Body of pancreas (tissue), 4 donors: ENCODE results near the gene RNF128. TPM values are rescaled to one million over a fixed set of nuclear protein-coding genes. Genes with fewer than 3 reads are reported as not detected.

ENCODE experiments used
- ATAC-seq: fragments of 150-250 bp; one replicate; pipeline ENCODE4 v1.9.1; 2016
- DNase-seq, 4 donors: peaks; one replicate each; pipeline ENCODE4 v3.0.0-alpha.2; 2019
- H3K27ac ChIP-seq, 4 donors: fragments of 200-600 bp; sonication (generic); 1 replicate in 3 of 4; 2 replicates in 1 of 4; pipeline versions ENCODE4 v1.5.1 to v1.6.1; 2016 to 2019; ENCODE audit warnings: mild to moderate bottlenecking in 1 of 4, mixed read lengths in 1 of 4, moderate library complexity in 1 of 4
- H3K27me3 ChIP-seq, 2 donors: fragments of 200-600 bp; sonication (generic); one replicate each; pipeline ENCODE4 v1.6.0; 2016; ENCODE audit warnings: mild to moderate bottlenecking in 1 of 2
- H3K36me3 ChIP-seq, 2 donors: fragments of 200-600 bp; sonication (generic); replicated peaks in 1 of 2; 2 replicates each; pipeline ENCODE4 v1.5.1; 2016; ENCODE audit warnings: low read depth in 2 of 2; ENCODE audit not compliant: insufficient read depth in 1 of 2
- H3K4me1 ChIP-seq: fragments of 200-600 bp; sonication (generic); one replicate; pipeline ENCODE4 v1.6.0; 2016
- H3K4me3 ChIP-seq, 2 donors: fragments of 200-600 bp; sonication (generic); 1 replicate in 1 of 2; 2 replicates in 1 of 2; pipeline ENCODE4 v1.5.1; 2016 to 2019
- H3K9me3 ChIP-seq, 3 donors: fragments of 200-600 bp; sonication (generic); 1 replicate in 2 of 3; 2 replicates in 1 of 3; pipeline ENCODE4 v1.5.1; 2016
- CTCF ChIP-seq, 7 experiments: fragments of 450-650 bp in 4 of 7; fragments of 200-600 bp in 3 of 7; sonication (generic) in 3 of 7; IDR thresholded peaks; one replicate each; pipeline ENCODE4 v1.5.1; 2016 to 2019; ENCODE audit warnings: antibody characterized with exemption in 7 of 7
- POLR2A ChIP-seq, 3 donors: fragments of 450-650 bp; IDR thresholded peaks; one replicate each; pipeline ENCODE4 v1.6.1; 2016; ENCODE audit warnings: antibody characterized with exemption in 3 of 3, mild to moderate bottlenecking in 2 of 3
- WGBS, 2 donors: methylation state at CpG; one replicate each; pipeline ENCODE4 v1.1.5; 2017; 5-methylcytosine and 5-hydroxymethylcytosine counted together
- intact Hi-C: fragments of 100-400 bp; cut with DNase I; formaldehyde crosslinking; loops from one replicate; pipeline ENCODE4 v1.15.1; 2023
- total RNA-seq, 2 donors: library from RNA; depleted of rRNA; stranded (reverse); fragments of >200 nt; gene quantifications; one replicate each; pipeline ENCODE4 v1.1.0, GENCODE V29; 2016

Gene RNF128
- total RNA-seq, 2 donors from 2014 or later, result 18.9 to 20.4 TPM

DNA sequence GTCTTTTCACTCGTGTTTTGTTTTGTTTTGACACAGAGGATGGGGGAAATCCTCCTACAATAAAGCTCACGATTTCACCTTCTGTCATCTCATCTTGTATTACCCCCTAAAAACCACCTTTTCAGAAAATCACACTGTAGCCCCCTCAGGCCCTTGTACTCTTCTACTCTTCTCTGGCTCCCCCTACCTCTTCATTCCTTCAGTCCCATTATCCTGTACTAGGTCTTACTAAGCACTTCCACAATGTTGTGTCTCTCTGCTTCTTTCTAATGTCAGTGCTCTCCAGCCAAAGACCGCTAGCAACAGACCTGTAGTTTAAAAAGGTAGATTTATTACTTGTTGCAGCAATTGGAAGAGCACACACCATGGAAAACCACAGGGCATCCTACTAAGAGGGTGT lies 30.0 kb upstream of the RNF128 start:
- TF ChIP-seq CTCF (IDR thresholded peaks at IDR 0.05) (no peak), POLR2A (IDR thresholded peaks at IDR 0.05) (no peak)
- 62 to 81% methylated on average over 3 of the region's 3 CpGs for WGBS, 2 donors
- no peak overlapping the region for H3K27ac ChIP-seq
- DNase-seq (no peak), ATAC-seq (no peak)
- no peaks in the 10 kb centered on the region for H3K9me3 ChIP-seq
- H3K36me3 ChIP-seq, result no peaks in the 10 kb centered on the region
- H3K27me3 ChIP-seq, result no peaks in the 10 kb centered on the region
- intact Hi-C loops, result no loop called here
- H3K4me3 ChIP-seq, result no peak overlapping the region
- H3K4me1 ChIP-seq, result peaks cover 7% of the 10 kb centered on the region

DNA sequence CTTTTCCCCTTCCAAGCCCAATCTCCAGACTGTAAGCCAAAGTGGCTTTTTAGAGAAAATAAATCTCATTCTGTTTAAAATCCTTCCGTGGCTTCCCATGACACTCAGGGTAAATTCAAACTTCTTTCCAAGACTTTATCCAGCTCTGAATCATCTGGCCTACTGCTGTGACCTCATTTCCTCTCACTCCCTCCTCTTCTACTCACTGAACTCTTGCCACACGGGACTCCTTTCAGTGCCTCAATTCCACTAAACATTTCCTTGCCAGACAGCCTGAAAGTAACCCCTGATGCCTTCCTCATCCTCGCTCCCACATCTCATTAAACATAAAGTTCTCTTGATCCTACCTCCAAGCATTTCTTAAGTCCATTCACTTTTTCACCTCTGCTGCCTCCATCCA lies 27.8 kb upstream of the RNF128 start:
- no peak for TF ChIP-seq POLR2A (IDR thresholded peaks at IDR 0.05)
- TF ChIP-seq CTCF (IDR thresholded peaks at IDR 0.05), result no peak
- Histone ChIP-seq H3K4me1 (no peaks in the 10 kb centered on the region), H3K4me3 (no peak overlapping the region), H3K36me3 (no peaks in the 10 kb centered on the region), H3K27ac (no peak overlapping the region), H3K27me3 (no peaks in the 10 kb centered on the region), H3K9me3 (no peaks in the 10 kb centered on the region)
- DNase-seq (no peak), ATAC-seq (no peak)
- 76 to 82% methylated on average over 3 of the region's 3 CpGs for WGBS, 2 donors
- intact Hi-C loops, result no loop called here

DNA sequence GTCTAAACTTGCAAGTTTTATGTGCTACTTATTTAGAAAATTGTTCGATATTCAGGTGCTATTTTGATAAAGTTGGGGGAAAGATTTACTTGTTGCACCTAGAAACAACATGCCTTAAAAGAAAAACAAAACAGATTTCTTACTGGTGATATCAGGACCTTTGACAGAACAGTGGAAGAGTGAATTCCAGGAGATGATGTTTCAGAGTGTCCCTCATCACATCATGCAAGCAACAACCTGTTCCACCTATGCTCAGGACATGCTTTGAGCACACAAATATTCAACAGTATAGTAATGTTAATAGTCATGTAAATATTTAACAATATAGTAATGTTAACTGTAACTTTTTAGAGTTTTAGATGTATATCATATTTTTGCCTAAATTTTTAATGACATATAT lies 23.9 kb upstream of the RNF128 start:
- Histone ChIP-seq H3K4me1 (no peaks in the 10 kb centered on the region), H3K27me3 (no peaks in the 10 kb centered on the region), H3K27ac (no peak overlapping the region), H3K4me3 (no peak overlapping the region), H3K36me3 (no peaks in the 10 kb centered on the region), H3K9me3 (no peaks in the 10 kb centered on the region)
- 91 to 94% methylated on average over 1 of the region's 1 CpG for WGBS, 2 donors
- ATAC-seq, result no peak
- TF ChIP-seq POLR2A (IDR thresholded peaks at IDR 0.05) (no peak), CTCF (IDR thresholded peaks at IDR 0.05) (no peak)
- intact Hi-C loops, result no loop called here
- no peak for DNase-seq

- no peaks in the 10 kb centered on the region for H3K27me3 ChIP-seq
- H3K27ac ChIP-seq, result no peak overlapping the region
- H3K4me3 ChIP-seq, result no peak overlapping the region
- H3K36me3 ChIP-seq, result no peaks in the 10 kb centered on the region
- no peak for TF ChIP-seq CTCF (IDR thresholded peaks at IDR 0.05)
- no peak for TF ChIP-seq POLR2A (IDR thresholded peaks at IDR 0.05)
- no peak for DNase-seq
- 92 to 98% methylated on average over 3 of the region's 3 CpGs for WGBS, 2 donors
- no peaks in the 10 kb centered on the region for H3K9me3 ChIP-seq
- intact Hi-C loops, result no loop called here
- H3K4me1 ChIP-seq, result no peaks in the 10 kb centered on the region
- ATAC-seq, result no peak
Observed at GRCh38 chrX:106706466-106706865, 20.0 kb upstream of the RNF128 start.

DNA sequence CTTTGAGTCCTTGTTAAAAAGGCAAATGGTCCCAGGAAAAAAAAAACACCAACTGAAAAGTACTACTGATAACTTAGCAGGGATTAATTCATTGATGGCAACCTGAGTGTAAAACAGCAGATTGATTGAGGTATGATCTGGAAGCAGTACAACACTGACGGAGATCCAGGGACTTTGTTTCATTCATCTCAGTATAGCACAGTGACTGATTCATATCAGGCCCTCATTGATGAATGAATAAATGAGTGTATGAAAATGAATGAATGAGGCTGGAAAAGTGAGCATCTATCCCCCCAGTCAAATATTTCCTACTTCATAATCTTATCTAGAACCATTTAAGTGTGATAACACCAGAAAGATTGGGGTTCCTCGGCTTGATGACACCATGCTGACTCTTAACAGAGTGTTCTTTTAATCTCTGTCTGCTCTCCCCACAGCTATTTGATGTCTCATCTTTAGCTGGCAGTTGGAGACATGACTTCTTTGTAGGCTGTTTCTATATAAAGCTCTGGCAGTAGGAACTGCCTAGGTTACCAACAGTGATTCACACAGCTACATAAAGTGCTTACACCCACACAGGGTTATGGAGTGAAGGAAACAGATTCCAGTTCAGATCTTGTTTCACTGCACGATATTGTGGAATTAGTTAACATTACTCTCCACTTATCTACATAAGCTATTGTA lies 18.6 kb upstream of the RNF128 start:
- no peak for ATAC-seq
- 50 to 55% methylated on average over 3 of the region's 3 CpGs for WGBS, 2 donors
- no peak for TF ChIP-seq POLR2A (IDR thresholded peaks at IDR 0.05)

More for the DNA sequence above, 18.6 kb upstream of the RNF128 start:
- H3K4me1 ChIP-seq, result no peaks in the 10 kb centered on the region
- DNase-seq, result no peak
- H3K4me3 ChIP-seq, result no peak overlapping the region
- H3K27ac ChIP-seq, result no peak overlapping the region
- intact Hi-C loops, result no loop called here
- H3K27me3 ChIP-seq, result no peaks in the 10 kb centered on the region
- H3K9me3 ChIP-seq, result no peaks in the 10 kb centered on the region
- H3K36me3 ChIP-seq, result no peaks in the 10 kb centered on the region
